ENCODE results near the gene WHRN.

Gene WHRN

DNA sequence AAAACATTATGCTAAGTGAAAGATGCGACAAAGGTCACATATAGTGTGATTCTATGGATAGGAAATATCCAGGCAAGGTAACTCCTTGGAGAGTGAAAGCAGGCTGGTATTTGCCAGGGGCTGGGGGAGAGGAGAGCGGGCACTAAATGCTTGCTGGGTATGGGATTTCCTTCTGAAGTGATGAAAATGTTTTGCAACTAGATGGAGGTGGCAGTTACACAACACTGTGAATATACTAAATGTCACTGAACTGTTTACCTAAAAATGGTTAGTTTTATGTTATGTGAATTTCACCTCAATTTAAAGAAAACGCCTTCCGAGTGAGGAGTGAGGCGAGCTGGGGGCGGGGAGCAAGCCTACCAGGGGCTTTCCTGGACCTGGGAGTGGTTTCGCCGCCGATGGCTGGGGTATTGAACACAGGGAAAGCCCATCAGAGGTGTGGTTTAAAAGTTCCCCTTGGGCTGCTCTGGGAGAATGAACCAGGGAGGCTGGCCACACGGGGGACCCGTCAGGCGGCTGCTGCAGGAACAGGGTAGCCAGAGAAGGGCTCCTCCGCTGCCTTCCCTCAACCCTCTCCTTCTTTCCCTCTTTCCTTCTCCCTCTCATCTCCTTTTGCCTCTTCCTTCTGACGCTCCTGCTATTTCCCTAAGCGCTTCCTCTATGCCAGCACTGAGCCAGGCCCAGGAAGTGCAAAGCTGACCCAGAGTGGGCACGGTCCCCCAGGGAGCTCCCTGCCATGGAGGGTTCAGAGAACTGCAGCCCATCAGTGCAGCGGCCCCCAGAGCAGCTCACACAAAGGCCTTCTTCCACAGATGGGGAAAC, 122.4 kb downstream of the WHRN start:
- DNase-seq (ENCODE audit: low spot score in 2 of 2), result no peak
- in situ Hi-C loops (cut with MboI; ENCODE audit: low sequenced_read_pairs), result no loop called here
- H3K4me3 ChIP-seq, result no peak overlapping the region
- H3K36me3 ChIP-seq (replicated peaks), result peaks cover 4% of the 10 kb centered on the region; the same call in 1 of the 2 replicates
- no peaks in the 10 kb centered on the region for H3K9me3 ChIP-seq
- no peaks in the 10 kb centered on the region for H3K27me3 ChIP-seq (ENCODE audit: low read depth)
- no peaks in the 10 kb centered on the region for H3K4me1 ChIP-seq

DNA sequence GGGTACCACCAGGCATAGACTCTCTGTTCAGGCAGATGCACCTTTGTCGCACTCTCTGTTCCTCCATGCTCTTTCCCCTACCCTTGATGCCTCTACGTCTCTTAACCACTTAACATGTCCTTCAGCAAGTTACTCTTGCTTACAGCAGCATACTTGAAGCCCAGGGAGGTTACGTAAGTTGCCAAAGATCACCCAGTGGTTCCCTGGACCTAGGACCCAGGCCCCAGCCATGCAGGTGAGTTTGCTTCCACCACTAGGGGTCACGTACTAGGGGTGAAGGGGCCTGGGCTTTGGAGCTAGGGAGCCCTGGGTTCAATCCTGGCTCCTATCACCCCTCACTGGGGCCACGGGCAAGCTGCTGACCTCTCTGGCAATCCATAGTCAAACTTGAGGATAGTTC, 126.4 kb downstream of the WHRN start:
- in situ Hi-C loops (cut with MboI; ENCODE audit: low sequenced_read_pairs), result no loop called here
- DNase-seq (ENCODE audit: low spot score in 2 of 2), result no peak
- no peaks in the 10 kb centered on the region for H3K9me3 ChIP-seq
- no peaks in the 10 kb centered on the region for H3K4me1 ChIP-seq
- no peaks in the 10 kb centered on the region for H3K27me3 ChIP-seq (ENCODE audit: low read depth)
- H3K4me3 ChIP-seq, result no peak overlapping the region
- no peaks in the 10 kb centered on the region for H3K36me3 ChIP-seq (replicated peaks)

- no peaks in the 10 kb centered on the region for H3K4me1 ChIP-seq
- no peaks in the 10 kb centered on the region for H3K27me3 ChIP-seq (ENCODE audit: low read depth)
- DNase-seq (ENCODE audit: low spot score in 2 of 2), result no peak
- H3K36me3 ChIP-seq (replicated peaks), result no peaks in the 10 kb centered on the region
- H3K4me3 ChIP-seq, result no peak overlapping the region
- no peaks in the 10 kb centered on the region for H3K9me3 ChIP-seq
- in situ Hi-C loops (cut with MboI; ENCODE audit: low sequenced_read_pairs), result no loop called here
Observed at GRCh38 chr9:114378016-114378415, 127.3 kb downstream of the WHRN start.

DNA sequence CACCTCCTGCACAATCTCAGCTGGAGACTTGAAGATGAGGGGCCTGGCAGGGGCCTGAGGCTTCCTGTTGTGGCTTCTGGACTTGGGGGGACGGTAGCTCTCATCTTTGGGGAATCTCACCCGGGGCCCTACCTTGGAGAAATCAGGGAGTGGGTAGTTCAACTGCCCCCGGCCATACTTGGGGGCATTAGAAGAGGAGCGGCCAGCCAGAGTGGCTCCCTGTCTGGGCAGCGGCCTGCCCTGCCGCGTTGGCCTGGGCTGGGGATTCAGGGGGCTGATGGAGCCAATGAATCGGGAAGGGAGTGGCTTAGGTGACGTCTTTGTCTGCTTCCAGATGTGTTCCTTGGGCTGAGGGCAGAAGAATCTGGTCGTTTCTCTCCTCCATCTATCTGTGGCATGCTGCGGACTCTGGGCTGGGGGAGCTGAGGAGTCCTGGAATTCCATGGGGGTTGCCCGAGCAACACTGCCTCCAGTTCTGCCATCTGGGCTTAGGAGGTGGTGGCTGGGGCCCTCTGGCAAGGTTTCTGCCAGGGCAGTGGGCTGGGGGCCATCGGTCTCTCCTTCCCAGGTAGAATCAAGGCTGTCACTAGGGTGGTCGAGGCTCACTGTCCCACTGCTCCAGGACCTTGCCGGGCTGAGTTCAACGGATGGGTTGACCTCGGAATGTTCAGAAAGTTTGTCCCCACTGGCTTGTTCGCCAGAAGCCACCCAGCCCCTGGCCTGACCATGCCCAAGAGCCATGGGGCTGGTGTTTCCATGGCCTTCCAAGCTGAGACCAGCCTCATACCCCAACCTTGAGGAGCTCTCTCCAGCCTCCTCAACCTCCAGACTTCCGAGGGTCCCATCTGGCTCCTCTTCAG, 128.5 kb downstream of the WHRN start:
- DNase-seq (ENCODE audit: low spot score in 2 of 2), result no peak
- Histone ChIP-seq H3K27me3 (ENCODE audit: low read depth) (no peaks in the 10 kb centered on the region), H3K9me3 (no peaks in the 10 kb centered on the region), H3K4me3 (no peak overlapping the region), H3K36me3 (replicated peaks) (no peaks in the 10 kb centered on the region), H3K4me1 (no peaks in the 10 kb centered on the region)
- in situ Hi-C loops (cut with MboI; ENCODE audit: low sequenced_read_pairs), result no loop called here

GRCh38 chr9:114375386-114376175, 129.7 kb downstream of the WHRN start:
- in situ Hi-C loops (cut with MboI; ENCODE audit: low sequenced_read_pairs), result no loop called here
- no peaks in the 10 kb centered on the region for H3K27me3 ChIP-seq (ENCODE audit: low read depth)
- no peaks in the 10 kb centered on the region for H3K9me3 ChIP-seq
- no peak for DNase-seq (ENCODE audit: low spot score in 2 of 2)
- H3K4me1 ChIP-seq, result peaks cover 8% of the 10 kb centered on the region
- H3K4me3 ChIP-seq, result no peak overlapping the region
- H3K36me3 ChIP-seq (replicated peaks), result no peaks in the 10 kb centered on the region

- H3K4me3 ChIP-seq, result no peak overlapping the region
- in situ Hi-C loops (cut with MboI; ENCODE audit: low sequenced_read_pairs), result no loop called here
- no peaks in the 10 kb centered on the region for H3K36me3 ChIP-seq (replicated peaks)
- H3K27me3 ChIP-seq (ENCODE audit: low read depth), result no peaks in the 10 kb centered on the region
- no peaks in the 10 kb centered on the region for H3K9me3 ChIP-seq
- peaks cover 15% of the 10 kb centered on the region for H3K4me1 ChIP-seq
- no peak for DNase-seq (ENCODE audit: low spot score in 2 of 2)
Observed at GRCh38 chr9:114374936-114375335, 130.3 kb downstream of the WHRN start.

DNA sequence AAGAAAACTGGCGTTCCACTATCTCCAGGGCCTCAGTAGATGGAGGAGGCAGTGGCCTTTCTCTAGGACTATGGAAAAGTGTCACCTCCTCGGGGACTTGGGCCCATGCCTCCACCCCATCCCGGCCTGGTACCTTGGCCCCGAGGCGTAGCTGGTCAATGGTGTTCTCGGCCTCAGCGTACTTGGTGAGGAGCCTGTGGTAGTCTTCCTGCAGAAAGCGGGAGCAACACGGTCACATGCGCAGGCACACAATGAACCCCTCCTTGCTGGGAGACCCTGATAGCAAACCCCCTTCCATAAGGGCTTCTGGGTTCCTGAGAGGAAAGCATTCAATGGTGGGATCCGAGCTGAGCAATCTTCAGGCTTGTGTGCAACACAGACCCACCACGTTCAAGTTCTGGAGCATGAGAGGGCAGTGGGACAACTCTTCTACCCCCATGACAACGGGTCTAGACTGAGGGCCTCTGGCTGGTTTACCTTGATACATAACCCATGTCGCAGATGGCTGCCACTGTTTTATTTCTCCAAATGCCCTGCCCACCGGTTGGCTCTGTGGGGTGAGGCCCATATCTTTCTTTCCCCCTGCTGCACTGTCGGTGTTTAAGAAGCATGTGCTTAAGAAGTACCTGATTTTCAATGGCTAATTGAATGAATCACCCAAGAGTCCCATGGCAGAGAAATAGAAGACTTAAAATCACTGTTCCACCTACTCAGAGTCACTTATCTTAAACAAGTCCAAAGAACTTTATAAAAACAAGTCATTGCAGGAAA, 131.1 kb downstream of the WHRN start:
- no peaks in the 10 kb centered on the region for H3K36me3 ChIP-seq (replicated peaks)
- no peak for DNase-seq (ENCODE audit: low spot score in 2 of 2)
- in situ Hi-C loops (cut with MboI; ENCODE audit: low sequenced_read_pairs), result no loop called here
- no peak overlapping the region for H3K4me3 ChIP-seq
- H3K9me3 ChIP-seq, result no peaks in the 10 kb centered on the region
- H3K4me1 ChIP-seq, result peaks cover 20% of the 10 kb centered on the region
- no peaks in the 10 kb centered on the region for H3K27me3 ChIP-seq (ENCODE audit: low read depth)

- Histone ChIP-seq H3K36me3 (replicated peaks) (peaks cover 4% of the 10 kb centered on the region; the same call in 1 of the 2 replicates), H3K9me3 (no peaks in the 10 kb centered on the region), H3K27me3 (ENCODE audit: low read depth) (no peaks in the 10 kb centered on the region), H3K4me3 (no peak overlapping the region), H3K4me1 (peaks cover 20% of the 10 kb centered on the region)
- DNase-seq (ENCODE audit: low spot score in 2 of 2), result no peak
- in situ Hi-C loops (cut with MboI; ENCODE audit: low sequenced_read_pairs), result no loop called here
Observed at GRCh38 chr9:114372921-114373448, 132.3 kb downstream of the WHRN start.

- in situ Hi-C loops (cut with MboI; ENCODE audit: low sequenced_read_pairs), result no loop called here
- no peak for DNase-seq (ENCODE audit: low spot score in 2 of 2)
- Histone ChIP-seq H3K27me3 (ENCODE audit: low read depth) (no peaks in the 10 kb centered on the region), H3K36me3 (replicated peaks) (peaks cover 5% of the 10 kb centered on the region; the same call in 1 of the 2 replicates), H3K4me1 (peaks cover 20% of the 10 kb centered on the region), H3K4me3 (no peak overlapping the region), H3K9me3 (no peaks in the 10 kb centered on the region)
Observed at GRCh38 chr9:114371973-114372917, 133.0 kb downstream of the WHRN start.

DNA sequence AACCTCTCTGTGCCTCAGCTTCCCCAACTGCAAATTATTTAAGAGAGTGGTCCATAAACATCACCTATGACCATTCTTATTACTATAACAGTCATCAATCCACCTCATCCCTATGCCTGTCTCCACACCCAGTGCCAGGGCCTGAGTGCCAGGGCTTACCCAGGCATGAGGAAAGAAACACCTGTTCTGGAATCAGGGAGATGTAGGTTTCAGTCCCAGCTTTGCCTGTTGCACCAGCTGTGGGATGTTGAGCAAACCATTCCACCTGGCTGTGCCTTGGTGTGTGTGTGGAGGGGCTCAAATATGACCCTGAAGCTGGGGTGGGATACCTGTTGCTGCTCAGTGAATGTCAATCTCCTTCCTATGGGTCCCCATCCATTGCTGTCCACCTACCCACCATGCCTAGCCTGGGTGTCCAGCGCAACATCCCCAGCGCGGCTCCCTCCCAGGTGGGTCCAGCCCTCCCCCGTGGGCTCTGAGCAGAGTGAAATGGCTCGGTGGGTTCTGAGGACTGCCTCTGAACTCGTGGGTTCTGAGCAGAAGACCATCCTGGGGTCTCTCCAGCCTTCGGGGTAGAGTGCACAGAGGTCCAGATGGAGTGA, 133.8 kb downstream of the WHRN start:
- peaks cover 20% of the 10 kb centered on the region for H3K4me1 ChIP-seq
- DNase-seq (ENCODE audit: low spot score in 2 of 2), result no peak
- peaks cover 5% of the 10 kb centered on the region; the same call in 1 of the 2 replicates for H3K36me3 ChIP-seq (replicated peaks)
- H3K9me3 ChIP-seq, result no peaks in the 10 kb centered on the region
- no peak overlapping the region for H3K4me3 ChIP-seq
- H3K27me3 ChIP-seq (ENCODE audit: low read depth), result no peaks in the 10 kb centered on the region
- in situ Hi-C loops (cut with MboI; ENCODE audit: low sequenced_read_pairs), result no loop called here

DNA sequence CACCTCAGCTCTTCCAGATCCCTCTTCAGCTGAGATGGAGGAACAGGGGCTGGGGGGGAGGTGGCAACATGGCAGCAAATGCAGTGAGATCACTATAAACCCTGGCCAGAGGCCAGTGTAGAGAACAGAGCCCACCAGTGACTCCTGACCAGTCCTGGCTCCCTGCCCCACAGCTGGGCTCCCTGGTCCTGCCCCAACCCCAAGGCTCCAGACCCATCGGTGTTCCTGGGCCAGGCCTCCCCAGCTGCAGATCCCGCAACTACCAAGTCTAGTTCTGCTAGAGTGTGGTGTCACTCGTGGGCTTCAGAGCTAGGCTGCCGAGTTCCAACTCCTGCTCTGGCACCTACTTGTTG, 134.3 kb downstream of the WHRN start:
- H3K4me1 ChIP-seq, result peaks cover 20% of the 10 kb centered on the region
- H3K4me3 ChIP-seq, result no peak overlapping the region
- peaks cover 5% of the 10 kb centered on the region; the same call in 1 of the 2 replicates for H3K36me3 ChIP-seq (replicated peaks)
- no peak for DNase-seq (ENCODE audit: low spot score in 2 of 2)
- H3K9me3 ChIP-seq, result no peaks in the 10 kb centered on the region
- in situ Hi-C loops (cut with MboI; ENCODE audit: low sequenced_read_pairs), result no loop called here
- H3K27me3 ChIP-seq (ENCODE audit: low read depth), result no peaks in the 10 kb centered on the region

Data from HAP-1 (cell line).